ENCODE measurements around the gene PPP2R2B.

The PPP2R2B gene

GRCh38 chr5:146646441-146646840 lies 232.1 kb downstream of the PPP2R2B start:
- no peak overlapping the region for H3K18ac ChIP-seq (ENCODE audit: low read length)
- H2BK120ac ChIP-seq (ENCODE audit: low read depth, low read length): no peak overlapping the region
- no peak overlapping the region for H3K4me3 ChIP-seq (ENCODE audit: low read length)
- no CpG with 5 or more reads among the region's 1 CpG for WGBS (ENCODE audit: extremely low coverage, insufficient coverage, low lambda C conversion rate)
- H3K27me3 ChIP-seq (ENCODE audit: insufficient read depth, low read length, poor library complexity): no peaks in the 10 kb centered on the region
- no peak overlapping the region for H4K8ac ChIP-seq (ENCODE audit: low read depth, low read length)
- peak; percentile 25 for DNase-seq
- no peak overlapping the region for H3K23ac ChIP-seq (ENCODE audit: low read length)
- H2BK15ac ChIP-seq (replicated peaks; ENCODE audit: low read depth): no peak overlapping the region
- no peak overlapping the region for H3K4ac ChIP-seq (ENCODE audit: low read depth, low read length)
- H4K5ac ChIP-seq (ENCODE audit: low read length): no peak overlapping the region
- no peaks in the 10 kb centered on the region for H3K4me1 ChIP-seq (ENCODE audit: control insufficient read depth, low read depth, low read length)
- H3K9ac ChIP-seq (ENCODE audit: low read length): no peak overlapping the region
- no peak overlapping the region for H3K27ac ChIP-seq (ENCODE audit: low read depth, low read length)
- no peaks in the 10 kb centered on the region for H3K79me1 ChIP-seq (ENCODE audit: low read length)
- H3K79me2 ChIP-seq (ENCODE audit: control insufficient read depth, insufficient read depth, low read length): no peaks in the 10 kb centered on the region
- H3K36me3 ChIP-seq (ENCODE audit: control insufficient read depth, insufficient read depth, low read length): no peaks in the 10 kb centered on the region
- H2AK5ac ChIP-seq (ENCODE audit: low read length): no peak overlapping the region
- H2BK5ac ChIP-seq (ENCODE audit: low read length): no peak overlapping the region
- H3K4me2 ChIP-seq (ENCODE audit: low read length): no peak overlapping the region
- H3K56ac ChIP-seq (ENCODE audit: low read length): no peak overlapping the region

GRCh38 chr5:146645342-146645741 lies 233.2 kb downstream of the PPP2R2B start:
- Histone ChIP-seq H2BK120ac (ENCODE audit: low read depth, low read length) (no peak overlapping the region), H3K18ac (ENCODE audit: low read length) (no peak overlapping the region), H3K27me3 (ENCODE audit: insufficient read depth, low read length, poor library complexity) (no peaks in the 10 kb centered on the region), H2AK5ac (ENCODE audit: low read length) (no peak overlapping the region), H3K4me3 (ENCODE audit: low read length) (no peak overlapping the region), H2BK15ac (replicated peaks; ENCODE audit: low read depth) (no peak overlapping the region), H3K79me2 (ENCODE audit: control insufficient read depth, insufficient read depth, low read length) (no peaks in the 10 kb centered on the region), H3K4me2 (ENCODE audit: low read length) (no peak overlapping the region), H4K5ac (ENCODE audit: low read length) (no peak overlapping the region), H3K79me1 (ENCODE audit: low read length) (no peaks in the 10 kb centered on the region), H3K4me1 (ENCODE audit: control insufficient read depth, low read depth, low read length) (no peaks in the 10 kb centered on the region), H3K9ac (ENCODE audit: low read length) (no peak overlapping the region), H2BK5ac (ENCODE audit: low read length) (no peak overlapping the region), H3K27ac (ENCODE audit: low read depth, low read length) (no peak overlapping the region), H3K56ac (ENCODE audit: low read length) (no peak overlapping the region), H3K36me3 (ENCODE audit: control insufficient read depth, insufficient read depth, low read length) (no peaks in the 10 kb centered on the region), H4K8ac (ENCODE audit: low read depth, low read length) (no peak overlapping the region), H3K4ac (ENCODE audit: low read depth, low read length) (no peak overlapping the region), H3K23ac (ENCODE audit: low read length) (no peak overlapping the region)
- no CpG with 5 or more reads among the region's 1 CpG for WGBS (ENCODE audit: extremely low coverage, insufficient coverage, low lambda C conversion rate)
- DNase-seq: peak; percentile 36

GRCh38 chr5:146644831-146645230 lies 233.7 kb downstream of the PPP2R2B start:
- H3K4ac ChIP-seq (ENCODE audit: low read depth, low read length): no peak overlapping the region
- no peak overlapping the region for H3K27ac ChIP-seq (ENCODE audit: low read depth, low read length)
- no peaks in the 10 kb centered on the region for H3K36me3 ChIP-seq (ENCODE audit: control insufficient read depth, insufficient read depth, low read length)
- no CpG with 5 or more reads among the region's 3 CpGs for WGBS (ENCODE audit: extremely low coverage, insufficient coverage, low lambda C conversion rate)
- H3K4me2 ChIP-seq (ENCODE audit: low read length): no peak overlapping the region
- H4K8ac ChIP-seq (ENCODE audit: low read depth, low read length): no peak overlapping the region
- no peak overlapping the region for H2BK120ac ChIP-seq (ENCODE audit: low read depth, low read length)
- H4K5ac ChIP-seq (ENCODE audit: low read length): no peak overlapping the region
- H3K4me3 ChIP-seq (ENCODE audit: low read length): no peak overlapping the region
- H2AK5ac ChIP-seq (ENCODE audit: low read length): no peak overlapping the region
- no peaks in the 10 kb centered on the region for H3K79me2 ChIP-seq (ENCODE audit: control insufficient read depth, insufficient read depth, low read length)
- no peaks in the 10 kb centered on the region for H3K4me1 ChIP-seq (ENCODE audit: control insufficient read depth, low read depth, low read length)
- H3K18ac ChIP-seq (ENCODE audit: low read length): no peak overlapping the region
- H3K9ac ChIP-seq (ENCODE audit: low read length): no peak overlapping the region
- H3K56ac ChIP-seq (ENCODE audit: low read length): no peak overlapping the region
- DNase-seq: no peak
- H2BK5ac ChIP-seq (ENCODE audit: low read length): no peak overlapping the region
- H3K79me1 ChIP-seq (ENCODE audit: low read length): no peaks in the 10 kb centered on the region
- no peaks in the 10 kb centered on the region for H3K27me3 ChIP-seq (ENCODE audit: insufficient read depth, low read length, poor library complexity)
- no peak overlapping the region for H2BK15ac ChIP-seq (replicated peaks; ENCODE audit: low read depth)
- no peak overlapping the region for H3K23ac ChIP-seq (ENCODE audit: low read length)

- Histone ChIP-seq H2BK5ac (ENCODE audit: low read length) (no peak overlapping the region), H3K23ac (ENCODE audit: low read length) (no peak overlapping the region), H4K8ac (ENCODE audit: low read depth, low read length) (no peak overlapping the region), H3K27me3 (ENCODE audit: insufficient read depth, low read length, poor library complexity) (no peaks in the 10 kb centered on the region), H3K79me1 (ENCODE audit: low read length) (no peaks in the 10 kb centered on the region), H3K27ac (ENCODE audit: low read depth, low read length) (no peak overlapping the region), H3K4me1 (ENCODE audit: control insufficient read depth, low read depth, low read length) (no peaks in the 10 kb centered on the region), H2BK15ac (replicated peaks; ENCODE audit: low read depth) (no peak overlapping the region), H3K4ac (ENCODE audit: low read depth, low read length) (no peak overlapping the region), H3K56ac (ENCODE audit: low read length) (no peak overlapping the region), H3K18ac (ENCODE audit: low read length) (no peak overlapping the region), H4K5ac (ENCODE audit: low read length) (no peak overlapping the region), H2BK120ac (ENCODE audit: low read depth, low read length) (no peak overlapping the region), H3K79me2 (ENCODE audit: control insufficient read depth, insufficient read depth, low read length) (no peaks in the 10 kb centered on the region), H3K9ac (ENCODE audit: low read length) (no peak overlapping the region), H3K36me3 (ENCODE audit: control insufficient read depth, insufficient read depth, low read length) (no peaks in the 10 kb centered on the region), H3K4me2 (ENCODE audit: low read length) (no peak overlapping the region), H2AK5ac (ENCODE audit: low read length) (no peak overlapping the region), H3K4me3 (ENCODE audit: low read length) (no peak overlapping the region)
- WGBS (ENCODE audit: extremely low coverage, insufficient coverage, low lambda C conversion rate): no CpG with 5 or more reads among the region's 2 CpGs
- no peak for DNase-seq
These were observed 234.8 kb downstream of the PPP2R2B start for GRCh38 chr5:146643776-146644175.

GRCh38 chr5:146642410-146642809 lies 236.1 kb downstream of the PPP2R2B start:
- Histone ChIP-seq H3K36me3 (ENCODE audit: control insufficient read depth, insufficient read depth, low read length) (no peaks in the 10 kb centered on the region), H3K4ac (ENCODE audit: low read depth, low read length) (no peak overlapping the region), H2BK15ac (replicated peaks; ENCODE audit: low read depth) (no peak overlapping the region), H3K4me2 (ENCODE audit: low read length) (no peak overlapping the region), H3K23ac (ENCODE audit: low read length) (no peak overlapping the region), H3K4me3 (ENCODE audit: low read length) (no peak overlapping the region), H4K8ac (ENCODE audit: low read depth, low read length) (no peak overlapping the region), H3K27me3 (ENCODE audit: insufficient read depth, low read length, poor library complexity) (no peaks in the 10 kb centered on the region), H3K18ac (ENCODE audit: low read length) (no peak overlapping the region), H3K4me1 (ENCODE audit: control insufficient read depth, low read depth, low read length) (no peaks in the 10 kb centered on the region), H4K5ac (ENCODE audit: low read length) (no peak overlapping the region), H2BK5ac (ENCODE audit: low read length) (no peak overlapping the region), H2AK5ac (ENCODE audit: low read length) (no peak overlapping the region), H3K79me2 (ENCODE audit: control insufficient read depth, insufficient read depth, low read length) (no peaks in the 10 kb centered on the region), H3K79me1 (ENCODE audit: low read length) (no peaks in the 10 kb centered on the region), H3K56ac (ENCODE audit: low read length) (no peak overlapping the region), H3K9ac (ENCODE audit: low read length) (no peak overlapping the region), H3K27ac (ENCODE audit: low read depth, low read length) (no peak overlapping the region), H2BK120ac (ENCODE audit: low read depth, low read length) (no peak overlapping the region)
- DNase-seq: no peak
- WGBS (ENCODE audit: extremely low coverage, insufficient coverage, low lambda C conversion rate): no CpG with 5 or more reads among the region's 3 CpGs

- no peak overlapping the region for H4K8ac ChIP-seq (ENCODE audit: low read depth, low read length)
- H3K56ac ChIP-seq (ENCODE audit: low read length): no peak overlapping the region
- H3K79me2 ChIP-seq (ENCODE audit: control insufficient read depth, insufficient read depth, low read length): no peaks in the 10 kb centered on the region
- H3K9ac ChIP-seq (ENCODE audit: low read length): no peak overlapping the region
- DNase-seq: no peak
- H2BK120ac ChIP-seq (ENCODE audit: low read depth, low read length): no peak overlapping the region
- no peak overlapping the region for H2BK15ac ChIP-seq (replicated peaks; ENCODE audit: low read depth)
- H3K4me1 ChIP-seq (ENCODE audit: control insufficient read depth, low read depth, low read length): no peaks in the 10 kb centered on the region
- no peaks in the 10 kb centered on the region for H3K36me3 ChIP-seq (ENCODE audit: control insufficient read depth, insufficient read depth, low read length)
- H2AK5ac ChIP-seq (ENCODE audit: low read length): no peak overlapping the region
- H3K4me2 ChIP-seq (ENCODE audit: low read length): no peak overlapping the region
- no peak overlapping the region for H3K18ac ChIP-seq (ENCODE audit: low read length)
- no peak overlapping the region for H3K4ac ChIP-seq (ENCODE audit: low read depth, low read length)
- H2BK5ac ChIP-seq (ENCODE audit: low read length): no peak overlapping the region
- no CpG with 5 or more reads among the region's 3 CpGs for WGBS (ENCODE audit: extremely low coverage, insufficient coverage, low lambda C conversion rate)
- no peak overlapping the region for H3K23ac ChIP-seq (ENCODE audit: low read length)
- no peaks in the 10 kb centered on the region for H3K79me1 ChIP-seq (ENCODE audit: low read length)
- no peak overlapping the region for H3K4me3 ChIP-seq (ENCODE audit: low read length)
- no peak overlapping the region for H4K5ac ChIP-seq (ENCODE audit: low read length)
- no peaks in the 10 kb centered on the region for H3K27me3 ChIP-seq (ENCODE audit: insufficient read depth, low read length, poor library complexity)
- H3K27ac ChIP-seq (ENCODE audit: low read depth, low read length): no peak overlapping the region
These were observed 236.6 kb downstream of the PPP2R2B start for GRCh38 chr5:146641941-146642340.

Data from mesendoderm (in vitro differentiated cells).